Hematopoietic multipotent progenitor cell (in vitro differentiated cells): ENCODE data around the gene CDV3. TPM values are rescaled to one million over a fixed set of nuclear protein-coding genes. Genes with fewer than 3 reads are reported as not detected.

ENCODE experiments used
- DNase-seq, 3 donors: peaks; one replicate each; pipeline ENCODE4 v3.0.0-alpha.2; 2011 to 2015; ENCODE audit warnings: low read depth in 2 of 3, low spot score in 2 of 3
- total RNA-seq: library from RNA; depleted of rRNA; stranded (reverse); fragments of >200 nt; gene quantifications from one replicate; pipeline ENCODE4 v1.2.3, GENCODE V29; 2012

CDV3 gene
- total RNA-seq, 1 donor, result 38.5 TPM

DNA sequence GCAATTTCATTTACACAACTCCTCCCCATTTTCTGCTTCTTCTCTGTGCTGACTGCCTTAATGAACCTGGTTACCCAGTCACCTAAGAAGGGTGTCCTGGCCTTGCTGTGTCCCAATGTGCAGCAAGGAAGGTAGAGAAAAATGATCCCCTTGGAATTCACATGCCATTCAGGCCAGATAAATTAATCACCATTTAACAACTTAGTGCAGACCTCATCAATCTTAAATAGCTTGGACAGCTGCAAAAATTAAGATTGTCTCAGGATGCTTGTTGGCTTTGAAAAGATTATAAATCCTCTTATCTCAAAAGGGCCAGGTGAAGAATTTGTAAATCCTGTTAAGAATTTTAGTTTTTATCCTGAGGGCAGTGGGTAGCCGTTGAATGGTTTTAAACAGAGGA lies 9.7 kb upstream of the CDV3 start:
- DNase-seq, result no peak

DNA sequence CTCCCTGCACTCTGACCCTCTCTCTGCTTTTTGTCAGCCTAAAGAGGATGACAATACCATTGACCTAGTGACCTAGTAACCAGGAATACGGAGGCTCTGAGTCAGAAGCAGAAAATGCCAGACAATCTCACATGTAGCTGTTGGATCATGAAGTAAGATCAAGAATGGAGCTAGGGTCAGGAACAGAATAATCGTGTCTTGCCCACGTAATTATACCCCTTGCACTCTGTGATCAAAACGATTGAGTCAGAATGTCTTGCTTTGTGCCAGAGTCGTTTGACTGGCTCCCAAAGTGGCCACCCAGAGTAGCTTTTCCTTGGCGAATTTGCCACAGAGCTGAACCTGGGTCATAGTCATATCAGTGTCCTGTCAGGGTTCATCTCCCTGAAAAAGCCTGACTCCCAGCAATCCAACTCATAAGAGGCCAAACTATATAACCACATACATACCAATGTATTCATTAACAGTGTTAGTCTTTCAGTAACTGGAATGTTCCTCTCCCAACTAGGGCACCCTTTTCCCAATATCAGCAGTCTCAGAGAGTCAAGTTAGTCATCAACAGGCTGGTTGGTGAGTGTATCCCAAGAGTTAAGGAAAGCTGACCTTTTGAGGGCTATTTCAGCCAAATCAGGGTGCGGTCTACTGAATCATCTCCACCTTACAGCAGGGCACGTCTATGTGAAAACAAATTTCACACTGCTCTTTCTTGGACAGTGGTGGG lies 5.0 kb upstream of the CDV3 start:
- DNase-seq, result no peak

DNA sequence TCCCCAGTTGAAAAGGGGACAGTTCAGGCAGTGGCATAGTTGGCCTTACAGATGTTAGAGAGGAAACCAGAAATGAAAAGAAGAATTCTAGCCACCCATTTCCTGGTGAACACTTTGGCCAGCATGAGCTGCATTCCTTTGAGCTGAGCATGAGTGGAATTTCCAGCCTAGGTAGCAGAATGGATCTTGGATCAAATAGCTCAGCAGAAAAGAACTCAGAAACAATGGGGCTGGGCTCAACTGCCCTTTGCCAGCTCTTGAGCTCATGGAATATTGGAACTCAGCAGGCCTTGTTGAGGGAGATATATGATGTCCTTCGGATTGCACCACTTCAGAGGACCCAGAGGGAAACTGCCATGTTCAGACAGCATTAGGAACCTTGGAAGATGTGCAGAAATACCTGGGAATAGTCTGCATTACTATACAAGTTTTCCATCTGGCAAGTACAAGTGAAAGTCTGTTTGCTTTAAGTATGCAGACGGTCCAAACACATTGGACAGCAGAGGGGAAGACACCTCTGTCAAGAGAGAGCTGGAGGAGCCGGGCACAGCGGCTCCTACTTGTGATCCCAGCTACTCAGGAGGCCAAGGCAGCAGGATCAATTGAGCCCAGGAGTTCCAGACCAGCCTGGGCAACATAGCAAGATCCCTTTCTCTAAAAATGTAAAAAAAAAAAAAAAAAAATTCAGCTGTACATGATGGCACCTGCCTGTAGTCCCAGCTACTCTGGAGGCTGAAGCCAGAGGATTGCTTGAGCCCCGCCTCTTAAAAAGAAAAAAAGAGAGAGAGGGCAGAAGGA lies 3.1 kb upstream of the CDV3 start:
- DNase-seq, result no peak

DNA sequence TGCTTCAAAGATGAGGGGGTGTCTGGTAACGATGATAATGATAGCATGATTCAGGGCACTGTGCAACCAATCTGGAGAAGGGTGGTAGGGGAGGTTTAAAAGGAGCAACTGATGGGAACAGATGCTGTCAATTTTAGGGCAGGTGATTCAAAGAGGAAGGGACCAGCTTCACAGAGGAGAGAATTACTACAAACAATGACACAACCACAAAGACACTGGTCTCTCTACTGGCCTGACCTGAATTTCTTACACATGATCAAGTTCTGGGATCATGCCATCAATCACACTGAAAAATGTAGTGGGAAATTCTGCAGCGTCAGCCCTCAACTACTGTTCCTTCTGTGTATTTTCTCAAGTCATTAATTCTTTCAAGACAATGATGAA lies 2.6 kb upstream of the CDV3 start:
- DNase-seq, result peak in 2 of 3 donors; percentile 6 to 36

DNA sequence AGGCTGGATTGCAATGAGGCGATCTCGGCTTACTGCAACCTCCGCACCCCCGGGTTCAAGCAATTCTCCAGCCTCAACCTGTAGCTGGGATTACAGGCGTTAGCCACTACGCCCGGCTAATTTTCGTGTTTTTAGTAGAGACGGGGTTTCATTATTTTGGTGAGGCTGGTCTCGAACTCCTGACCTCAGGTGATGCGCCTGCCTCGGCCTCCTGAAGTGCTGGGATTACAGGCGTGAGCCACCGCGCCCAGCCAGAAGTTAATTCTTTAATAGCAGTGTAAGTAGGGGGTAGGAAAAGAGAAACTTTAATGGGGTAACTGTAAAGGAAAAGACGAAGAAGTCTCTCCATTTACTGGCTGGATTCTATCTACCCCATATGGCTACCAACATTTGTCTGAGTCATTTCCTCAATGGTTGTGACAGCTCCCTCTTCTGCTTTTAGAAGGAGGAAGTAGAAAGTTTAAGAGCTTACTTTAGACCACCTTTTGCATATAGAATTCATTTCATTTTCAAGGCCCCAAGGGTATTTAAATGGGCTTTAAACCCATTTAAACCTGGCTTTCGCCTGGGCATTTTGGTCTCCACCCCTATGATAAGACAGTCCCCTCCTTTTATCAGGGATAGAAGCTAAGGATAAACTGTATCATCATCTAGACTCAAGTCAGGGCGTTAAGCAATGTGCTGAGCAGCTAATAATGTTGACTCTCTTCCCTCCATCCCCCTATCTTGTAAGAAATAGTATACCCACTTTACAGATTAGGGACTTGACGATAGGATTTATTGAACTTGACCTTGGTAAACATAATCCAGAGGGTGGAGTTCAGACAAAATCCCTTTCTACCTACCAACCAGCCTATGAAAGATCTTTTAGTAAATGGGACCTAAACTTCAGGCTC lies 1.1 kb upstream of the CDV3 start:
- peak in 2 of 3 donors; percentile 83 to 95 for DNase-seq

DNA sequence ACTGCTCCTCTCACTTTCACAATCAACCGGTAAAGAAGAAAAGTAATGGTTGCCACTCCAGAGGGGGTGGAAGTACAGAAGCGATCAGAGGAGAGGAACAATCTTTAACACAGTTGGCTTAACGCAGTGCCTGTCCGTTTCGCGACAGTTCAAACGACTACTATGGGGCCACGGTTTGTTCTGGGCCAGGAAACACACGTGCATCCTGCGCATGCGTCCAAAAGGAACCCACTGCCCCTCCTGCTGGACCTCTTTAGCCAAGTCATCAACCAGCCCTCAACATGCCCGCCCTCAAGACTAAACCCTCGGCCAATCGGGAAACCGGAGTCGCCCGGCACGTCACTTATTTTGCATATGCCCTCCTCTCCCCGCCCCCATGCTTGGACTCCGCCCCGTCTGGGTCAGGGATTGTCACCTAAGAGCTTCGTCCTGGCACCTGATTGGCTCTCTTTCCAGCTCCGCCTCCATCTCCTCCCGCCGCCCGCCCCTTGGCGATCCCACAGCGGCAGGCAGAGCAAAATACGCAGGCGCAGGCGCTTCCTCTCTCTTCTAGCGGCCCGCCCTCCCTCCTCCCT lies 345 bp upstream of the CDV3 start:
- peak; percentile 98 to 100 (median 100) for DNase-seq

DNA sequence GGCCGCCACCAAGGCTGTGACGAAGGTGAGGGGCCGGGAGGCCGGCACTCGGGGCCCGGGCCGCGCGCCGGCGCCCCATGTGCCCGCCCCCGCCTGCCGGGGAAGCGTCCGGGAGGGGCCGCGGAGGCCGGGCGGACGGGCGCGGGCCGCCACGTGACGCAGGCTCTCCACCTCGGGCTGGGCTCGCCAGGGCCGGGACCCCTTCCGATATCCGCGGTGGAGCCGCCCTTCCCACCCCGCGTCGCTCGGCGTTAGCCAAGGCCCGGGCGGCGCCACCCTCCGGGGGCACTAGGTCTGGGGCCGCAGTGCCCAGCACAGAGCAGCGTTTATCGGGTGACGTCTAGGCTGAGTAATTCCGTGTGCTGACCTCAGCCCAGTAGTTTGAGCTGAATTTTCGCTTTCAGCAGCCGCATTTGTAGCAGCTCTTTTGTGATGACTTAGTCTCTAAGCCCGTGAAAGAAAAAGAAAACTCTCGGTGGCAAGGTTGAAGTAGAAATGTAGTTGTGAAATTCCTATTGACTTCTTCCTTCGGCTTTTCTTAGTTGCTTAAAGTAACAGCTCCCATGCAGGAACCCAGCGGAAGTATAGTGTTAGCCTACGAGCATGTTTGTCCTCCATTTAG lies 885 bp downstream of the CDV3 start:
- DNase-seq, result peak; percentile 49 to 80 (median 80)

DNA sequence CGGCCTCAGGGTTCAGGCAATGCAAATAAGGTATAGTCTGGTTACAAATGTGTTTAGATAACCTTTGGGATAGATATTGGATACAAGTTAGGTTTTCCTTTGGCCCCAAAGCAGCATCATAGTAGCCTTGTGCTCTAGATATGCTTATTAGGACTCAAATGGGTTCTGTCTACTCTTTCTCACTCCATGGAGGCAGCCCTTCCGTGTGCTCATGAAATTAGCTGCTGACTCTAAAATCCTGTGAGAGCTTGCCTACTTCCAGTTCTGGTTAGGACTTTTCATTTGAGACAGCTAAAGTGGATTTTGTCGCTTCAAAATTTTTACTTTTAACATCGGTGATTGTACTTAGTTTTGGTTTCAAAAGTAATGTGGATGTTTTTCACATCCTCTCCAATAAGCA lies 1.6 kb downstream of the CDV3 start:
- no peak for DNase-seq

DNA sequence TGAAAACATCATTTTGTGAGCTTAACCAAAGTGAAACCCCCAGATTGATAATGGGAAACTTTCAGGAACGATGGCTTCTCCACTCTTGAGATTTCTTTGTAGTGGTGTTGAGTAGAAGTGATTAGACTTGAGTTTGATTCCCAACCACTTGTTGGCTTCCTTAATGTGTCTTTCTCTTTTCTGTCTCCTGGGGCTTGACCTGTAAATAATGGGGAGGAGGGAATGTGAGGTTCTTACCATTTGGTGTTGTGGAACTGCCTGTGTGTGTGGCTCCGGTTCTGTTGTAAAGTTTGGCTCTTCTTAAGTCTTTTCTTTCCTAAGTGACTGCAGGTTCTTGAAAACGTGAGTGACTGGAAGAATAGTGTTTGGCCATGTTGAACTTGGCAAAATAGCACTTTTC lies 2.7 kb downstream of the CDV3 start:
- DNase-seq, result no peak

DNA sequence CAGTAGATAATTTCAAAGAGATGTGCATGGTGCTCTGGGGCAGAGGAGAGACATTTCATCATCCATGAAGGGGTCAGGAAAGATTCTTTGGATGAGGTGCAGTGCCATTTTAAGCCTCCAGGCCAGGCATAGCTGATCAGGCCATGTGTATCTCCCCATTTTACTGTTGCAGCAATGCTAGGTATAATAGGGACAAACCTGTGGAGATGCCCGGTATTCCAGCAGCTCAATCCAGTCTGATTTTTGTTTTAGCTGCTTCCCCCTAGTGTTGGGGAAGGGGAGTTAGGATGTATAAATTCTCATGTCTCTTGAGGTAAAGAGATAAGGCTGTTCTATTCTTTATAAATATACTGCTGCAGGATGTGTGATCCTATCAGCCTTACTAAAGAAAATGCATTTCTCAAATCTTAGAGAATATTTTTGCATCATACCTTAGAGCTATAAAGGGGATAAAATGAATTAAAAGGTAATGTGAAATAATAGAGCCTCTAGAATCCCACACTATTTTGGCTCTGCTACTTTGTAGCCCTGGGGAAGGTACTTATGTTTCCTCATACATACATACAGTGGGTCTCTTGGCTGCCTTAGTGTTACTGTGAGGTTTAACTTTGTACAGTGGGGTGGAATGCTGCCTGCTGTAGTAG lies 5.2 kb downstream of the CDV3 start:
- peak in 2 of 3 donors; percentile 13 to 14 for DNase-seq

DNA sequence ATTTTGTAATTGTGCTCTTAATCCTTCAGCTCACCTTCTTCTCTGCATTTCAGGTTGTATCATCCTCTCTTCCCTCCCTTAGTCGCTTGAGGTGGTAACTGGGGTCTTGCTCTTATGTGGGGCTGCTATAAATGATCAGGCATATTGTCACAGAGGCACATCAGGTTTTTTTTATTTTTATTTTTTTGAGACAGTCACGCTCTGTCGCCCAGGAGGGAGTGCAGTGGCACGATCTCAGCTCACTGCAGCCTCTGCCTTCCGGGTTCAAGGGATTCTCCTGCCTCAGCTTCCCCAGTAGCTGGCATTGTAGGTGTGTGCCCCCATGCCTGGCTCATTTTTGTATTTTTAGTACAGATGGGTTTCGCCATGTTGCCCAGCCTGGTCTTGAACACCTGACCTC lies 9.9 kb downstream of the CDV3 start:
- DNase-seq, result no peak

DNA sequence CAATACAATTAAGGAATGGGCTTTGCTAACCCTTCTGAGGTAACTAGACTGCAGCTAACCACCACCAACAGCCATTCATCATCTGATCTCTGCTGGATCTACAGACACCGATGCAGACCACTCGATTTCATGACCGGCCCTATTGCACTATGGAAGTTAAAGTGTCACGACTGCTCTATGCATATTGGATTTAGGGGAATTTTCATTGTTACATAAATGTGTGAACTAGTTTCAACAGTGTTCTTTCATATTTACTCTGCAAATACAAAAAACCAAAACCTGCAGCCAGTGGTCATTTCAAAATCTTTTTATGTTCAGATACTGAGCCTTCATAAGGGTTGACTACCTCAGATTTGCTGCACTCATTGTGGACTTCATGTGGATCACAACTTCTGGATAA lies 14.5 kb downstream of the CDV3 start:
- no peak for DNase-seq

DNA sequence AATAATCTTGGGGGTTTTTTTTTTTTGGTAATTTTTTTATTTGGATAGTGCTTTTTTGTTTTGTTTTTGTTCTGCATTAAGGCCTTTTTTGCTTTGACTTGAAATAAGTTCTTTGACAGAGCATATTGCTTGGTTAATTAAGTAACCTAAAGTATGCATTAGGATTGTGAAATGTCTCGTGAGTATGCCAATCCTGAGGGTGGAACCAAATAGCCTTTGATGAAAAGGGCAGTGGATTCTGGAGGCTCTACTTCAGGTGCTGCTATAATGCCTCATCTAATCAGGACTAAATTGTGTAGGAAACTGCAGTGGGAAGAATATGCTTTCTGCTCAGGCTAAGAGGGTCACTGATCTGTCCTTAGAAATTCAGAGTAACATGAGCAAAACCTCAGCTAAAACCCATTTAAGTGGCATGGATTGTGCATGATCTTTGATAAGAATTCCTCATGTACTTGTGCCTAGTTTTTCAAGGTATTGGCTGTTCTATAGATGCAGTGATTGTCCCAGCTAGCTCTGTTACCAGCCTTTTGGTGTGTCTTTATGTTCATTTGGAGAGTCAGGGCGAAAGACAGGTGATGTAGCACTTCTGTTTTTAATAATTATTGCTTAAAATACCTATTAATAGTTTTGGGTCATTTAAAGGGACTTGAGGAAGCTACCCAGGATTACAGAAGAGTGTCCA lies 15.4 kb downstream of the CDV3 start:
- DNase-seq, result no peak

DNA sequence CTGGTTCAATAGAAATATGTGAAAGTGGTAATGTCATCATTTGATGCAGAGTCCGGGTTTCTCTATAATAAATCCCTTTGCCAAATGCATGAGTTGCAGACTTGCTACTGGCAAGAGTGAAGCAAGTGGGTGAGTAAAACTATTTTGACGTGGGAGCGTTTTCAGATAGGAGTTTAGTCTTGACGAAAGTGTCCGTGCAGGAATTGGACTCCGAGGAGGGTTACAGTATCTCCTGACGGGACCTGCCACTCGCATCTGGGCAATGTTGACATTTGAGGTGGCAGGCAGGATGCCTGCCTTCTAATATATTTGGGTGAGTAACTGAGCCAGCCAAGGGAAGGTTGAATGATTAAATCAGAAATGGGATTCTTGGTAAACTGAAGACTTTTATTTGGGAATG lies 16.0 kb downstream of the CDV3 start:
- DNase-seq, result no peak

DNA sequence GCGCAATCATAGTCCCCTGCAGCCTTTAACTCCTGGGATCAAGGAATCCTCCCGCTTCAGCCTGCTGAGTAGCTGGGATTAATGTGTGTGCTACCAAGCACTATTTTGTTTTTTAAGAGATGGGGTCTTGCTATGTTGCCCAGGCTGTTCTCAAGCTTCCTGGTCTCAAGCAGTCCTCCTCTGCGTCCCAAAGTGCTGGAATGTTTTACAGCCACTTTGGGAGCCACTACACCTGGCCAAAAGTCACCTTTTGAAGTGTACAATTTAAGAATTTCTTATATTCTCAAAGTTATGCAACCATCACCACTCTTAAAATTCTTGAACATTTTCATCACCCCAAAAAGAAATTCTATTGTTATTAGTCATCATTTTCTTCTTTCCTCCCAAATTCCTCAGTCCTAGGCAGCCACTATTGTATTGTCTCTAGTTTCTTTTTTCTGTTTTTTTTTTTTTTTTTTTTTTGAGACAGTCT lies 17.8 kb downstream of the CDV3 start:
- no peak for DNase-seq

DNA sequence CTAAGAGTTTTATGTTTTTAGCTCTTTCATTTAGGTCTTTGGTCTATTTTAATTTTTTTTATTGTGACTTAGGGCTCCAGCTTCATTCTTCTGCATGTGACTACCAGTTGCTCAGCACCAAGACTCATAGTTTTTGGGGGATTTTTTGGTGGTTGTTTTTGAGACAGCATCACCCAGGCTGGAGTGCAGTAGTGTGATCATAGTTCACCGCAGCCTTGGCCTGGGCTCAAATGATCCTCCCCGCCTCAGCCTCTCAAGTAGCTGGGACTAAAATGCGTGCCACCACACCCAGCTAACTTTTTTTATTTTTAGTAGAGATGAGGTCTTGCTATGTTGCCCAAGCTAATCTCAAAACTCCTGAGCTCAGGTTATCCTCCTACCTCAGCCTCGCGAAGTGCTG lies 19.4 kb downstream of the CDV3 start:
- DNase-seq, result no peak

DNA sequence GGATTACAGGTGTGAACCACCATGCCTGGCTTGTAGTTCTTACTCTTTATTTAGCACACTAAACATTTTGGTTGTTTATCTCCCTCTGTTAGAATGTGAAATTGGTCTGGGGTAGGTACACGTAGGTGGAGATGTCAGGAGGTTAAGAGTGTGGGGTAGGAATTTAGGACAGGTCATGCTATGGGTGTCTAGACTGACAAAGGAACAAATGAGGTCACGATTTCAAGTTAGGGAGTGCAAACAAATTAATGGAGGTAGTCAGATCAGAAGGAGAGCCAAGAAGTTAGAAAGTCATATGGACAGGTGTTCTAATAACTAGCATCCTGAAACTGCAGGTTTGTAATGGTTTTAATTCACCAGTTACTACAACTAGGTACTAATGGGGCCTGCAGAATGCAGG lies 19.8 kb downstream of the CDV3 start:
- DNase-seq, result no peak

DNA sequence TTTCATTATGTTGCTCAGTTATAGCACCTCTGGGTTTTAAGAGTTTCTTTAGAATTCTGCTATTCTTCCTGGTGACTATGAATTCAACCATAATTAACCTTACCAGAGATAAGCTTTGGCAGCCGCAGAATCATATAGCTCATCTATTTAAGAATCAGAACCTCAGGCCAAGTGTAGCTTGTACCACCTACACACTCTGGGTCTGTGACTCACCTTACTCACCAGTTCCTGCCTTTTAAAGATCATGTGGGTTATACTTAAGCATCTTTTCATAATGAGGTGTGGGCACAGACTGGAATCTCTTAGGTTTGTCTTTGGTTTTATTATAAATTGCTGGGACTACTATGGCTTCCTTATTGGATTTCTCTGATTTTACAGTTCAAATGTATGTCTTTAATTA lies 21.9 kb downstream of the CDV3 start:
- DNase-seq, result no peak

DNA sequence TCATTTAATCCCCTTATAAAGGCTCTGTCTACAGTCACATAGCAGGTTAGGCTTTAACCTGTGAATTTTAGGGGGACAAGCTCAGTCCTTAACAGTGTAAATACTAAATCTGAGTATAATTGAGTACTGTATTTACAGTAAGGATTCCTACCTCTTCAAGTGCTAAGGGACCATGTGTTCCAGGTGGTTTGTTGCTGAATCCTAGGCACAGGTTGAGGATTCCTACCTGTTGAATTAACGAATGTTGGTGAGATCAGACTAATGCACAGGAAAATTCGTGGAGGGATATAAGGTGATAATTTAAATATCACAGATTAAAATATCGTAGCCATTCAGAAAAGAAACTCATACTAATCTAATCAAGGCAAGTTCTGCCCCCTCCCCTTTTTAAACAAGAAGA lies 24.9 kb downstream of the CDV3 start:
- DNase-seq, result no peak
